ENCODE results near the gene B4GALT6. TPM values are rescaled to one million over a fixed set of nuclear protein-coding genes. Genes with fewer than 3 reads are reported as not detected.

B4GALT6 gene
- total and polyA plus RNA-seq, 2 of the 13 experiments (the other 11 are each of a cell fraction or from before 2014, with no cell fraction given), result 1.9 to 3.3 TPM

DNA sequence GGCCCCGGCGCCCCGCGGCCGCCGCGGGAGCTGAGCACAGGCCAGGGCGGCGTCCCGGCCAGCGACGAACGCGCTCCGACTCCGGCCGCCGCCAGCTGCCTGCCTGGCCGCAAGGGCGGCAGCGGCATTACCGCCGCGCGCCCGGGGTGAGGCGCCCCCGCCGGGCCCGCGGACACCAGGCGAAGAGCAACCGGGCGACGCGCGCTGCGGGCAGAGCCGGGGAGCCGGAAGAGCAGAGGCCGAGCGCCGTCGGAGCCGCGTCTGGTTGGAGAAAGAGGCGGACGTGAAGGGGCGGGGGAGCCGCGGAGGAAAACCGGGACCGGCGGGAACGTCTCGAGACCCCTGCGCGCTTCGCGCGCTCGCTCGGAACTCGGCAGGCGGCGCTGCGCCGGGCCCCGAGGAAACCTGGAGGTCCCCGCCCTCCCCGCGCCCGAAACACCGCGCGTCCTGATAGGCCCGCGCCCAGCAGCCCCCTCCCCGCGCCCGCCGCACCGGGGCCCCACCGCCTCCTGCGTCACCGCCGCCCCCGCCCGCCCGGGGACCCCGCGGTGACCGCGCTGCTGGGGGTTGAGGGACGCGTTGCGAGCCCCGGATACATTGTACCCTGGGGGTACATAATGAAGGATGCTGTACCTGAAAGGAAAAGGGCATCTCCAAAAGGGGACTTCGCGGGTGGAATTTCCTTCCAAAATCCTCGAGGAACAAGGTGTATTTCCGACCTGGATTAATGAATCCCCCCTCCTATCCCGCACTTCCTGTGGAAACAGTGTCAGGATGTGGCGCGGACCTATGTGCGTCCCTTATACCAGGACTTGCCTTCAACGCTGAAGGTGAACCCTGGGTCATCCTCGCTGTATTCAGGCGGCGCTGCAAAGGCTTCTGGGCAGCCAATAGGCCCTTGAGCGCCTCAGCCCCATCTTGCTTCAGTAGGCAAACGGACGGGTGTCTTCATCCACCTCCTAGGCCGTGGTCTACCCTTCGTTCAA lies 1.0 kb upstream of the B4GALT6 start (continued):
- peak; percentile 30; the same call in 1 of the 2 replicates for TF ChIP-seq ZNF768 (CRISPR knock-in tag; IDR thresholded peaks at IDR 0.05)
- 0 out of 2 replicates have a peak, but pooled peaks have one; percentile 19 for TF ChIP-seq ZMAT3 (CRISPR knock-in tag; conservative IDR thresholded peaks at IDR 0.05)
- TF ChIP-seq HNRNPH1 (optimal IDR thresholded peaks at IDR 0.05; ENCODE audit: low read depth, low read length), result no peak
- no peak for TF ChIP-seq SMAD3 (CRISPR knock-in tag; IDR thresholded peaks at IDR 0.05)
- TF ChIP-seq ZKSCAN8 (CRISPR knock-in tag; IDR thresholded peaks at IDR 0.05; ENCODE audit: borderline replicate concordance), result peak; percentile 92
- TF ChIP-seq ZNF296 (CRISPR knock-in tag; conservative IDR thresholded peaks at IDR 0.05), result no peak
- no peak for TF ChIP-seq WIZ (CRISPR knock-in tag; IDR thresholded peaks at IDR 0.05)
- no peak for TF ChIP-seq ZNF652 (CRISPR knock-in tag; IDR thresholded peaks at IDR 0.05; ENCODE audit: borderline replicate concordance, low read depth)
- TF ChIP-seq KAT7 (CRISPR knock-in tag; IDR thresholded peaks at IDR 0.05; ENCODE audit: borderline replicate concordance), result peak; percentile 57; the same call in 1 of the 2 replicates
- no peak for TF ChIP-seq MLLT10 (CRISPR knock-in tag; IDR thresholded peaks at IDR 0.05)
- TF ChIP-seq, protein P1, sequence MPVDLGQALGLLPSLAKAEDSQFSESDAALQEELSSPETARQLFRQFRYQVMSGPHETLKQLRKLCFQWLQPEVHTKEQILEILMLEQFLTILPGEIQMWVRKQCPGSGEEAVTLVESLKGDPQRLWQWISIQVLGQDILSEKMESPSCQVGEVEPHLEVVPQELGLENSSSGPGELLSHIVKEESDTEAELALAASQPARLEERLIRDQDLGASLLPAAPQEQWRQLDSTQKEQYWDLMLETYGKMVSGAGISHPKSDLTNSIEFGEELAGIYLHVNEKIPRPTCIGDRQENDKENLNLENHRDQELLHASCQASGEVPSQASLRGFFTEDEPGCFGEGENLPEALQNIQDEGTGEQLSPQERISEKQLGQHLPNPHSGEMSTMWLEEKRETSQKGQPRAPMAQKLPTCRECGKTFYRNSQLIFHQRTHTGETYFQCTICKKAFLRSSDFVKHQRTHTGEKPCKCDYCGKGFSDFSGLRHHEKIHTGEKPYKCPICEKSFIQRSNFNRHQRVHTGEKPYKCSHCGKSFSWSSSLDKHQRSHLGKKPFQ (CRISPR knock-in tag; IDR thresholded peaks at IDR 0.05; ENCODE audit: insufficient replicate concordance), result no peak
- TF ChIP-seq ARNT (IDR thresholded peaks at IDR 0.05), result no peak
- TF ChIP-seq, protein P2, sequence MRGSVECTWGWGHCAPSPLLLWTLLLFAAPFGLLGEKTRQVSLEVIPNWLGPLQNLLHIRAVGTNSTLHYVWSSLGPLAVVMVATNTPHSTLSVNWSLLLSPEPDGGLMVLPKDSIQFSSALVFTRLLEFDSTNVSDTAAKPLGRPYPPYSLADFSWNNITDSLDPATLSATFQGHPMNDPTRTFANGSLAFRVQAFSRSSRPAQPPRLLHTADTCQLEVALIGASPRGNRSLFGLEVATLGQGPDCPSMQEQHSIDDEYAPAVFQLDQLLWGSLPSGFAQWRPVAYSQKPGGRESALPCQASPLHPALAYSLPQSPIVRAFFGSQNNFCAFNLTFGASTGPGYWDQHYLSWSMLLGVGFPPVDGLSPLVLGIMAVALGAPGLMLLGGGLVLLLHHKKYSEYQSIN (CRISPR knock-in tag; IDR thresholded peaks at IDR 0.05; ENCODE audit: borderline replicate concordance), result no peak
- no peak for TF ChIP-seq ZKSCAN1 (IDR thresholded peaks at IDR 0.05; ENCODE audit: low read length)
- TF ChIP-seq, protein P3, sequence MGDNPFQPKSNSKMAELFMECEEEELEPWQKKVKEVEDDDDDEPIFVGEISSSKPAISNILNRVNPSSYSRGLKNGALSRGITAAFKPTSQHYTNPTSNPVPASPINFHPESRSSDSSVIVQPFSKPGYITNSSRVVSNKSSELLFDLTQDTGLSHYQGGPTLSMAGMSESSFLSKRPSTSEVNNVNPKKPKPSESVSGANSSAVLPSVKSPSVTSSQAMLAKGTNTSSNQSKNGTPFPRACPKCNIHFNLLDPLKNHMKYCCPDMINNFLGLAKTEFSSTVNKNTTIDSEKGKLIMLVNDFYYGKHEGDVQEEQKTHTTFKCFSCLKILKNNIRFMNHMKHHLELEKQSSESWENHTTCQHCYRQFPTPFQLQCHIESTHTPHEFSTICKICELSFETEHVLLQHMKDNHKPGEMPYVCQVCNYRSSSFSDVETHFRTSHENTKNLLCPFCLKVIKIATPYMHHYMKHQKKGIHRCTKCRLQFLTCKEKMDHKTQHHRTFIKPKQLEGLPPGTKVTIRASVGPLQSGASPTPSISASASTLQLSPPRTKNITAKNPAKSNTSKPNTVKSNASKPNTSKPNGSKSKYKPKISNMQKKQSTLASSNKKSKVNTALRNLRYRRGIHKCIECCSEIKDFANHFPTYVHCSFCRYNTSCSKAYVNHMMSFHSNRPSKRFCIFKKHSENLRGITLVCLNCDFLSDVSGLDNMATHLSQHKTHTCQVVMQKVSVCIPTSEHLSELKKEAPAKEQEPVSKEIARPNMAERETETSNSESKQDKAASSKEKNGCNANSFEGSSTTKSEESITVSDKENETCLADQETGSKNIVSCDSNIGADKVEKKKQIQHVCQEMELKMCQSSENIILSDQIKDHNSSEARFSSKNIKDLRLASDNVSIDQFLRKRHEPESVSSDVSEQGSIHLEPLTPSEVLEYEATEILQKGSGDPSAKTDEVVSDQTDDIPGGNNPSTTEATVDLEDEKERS (CRISPR knock-in tag; IDR thresholded peaks at IDR 0.05), result no peak
- TF ChIP-seq ZNF101 (CRISPR knock-in tag; IDR thresholded peaks at IDR 0.05; ENCODE audit: borderline replicate concordance, low read depth), result no peak
- TF ChIP-seq KAT2B (IDR thresholded peaks at IDR 0.05; ENCODE audit: borderline replicate concordance, low read depth, low read length), result no peak
- TF ChIP-seq TP53 (CRISPR knock-in tag; conservative IDR thresholded peaks at IDR 0.05), result no peak
- TF ChIP-seq, protein P4, sequence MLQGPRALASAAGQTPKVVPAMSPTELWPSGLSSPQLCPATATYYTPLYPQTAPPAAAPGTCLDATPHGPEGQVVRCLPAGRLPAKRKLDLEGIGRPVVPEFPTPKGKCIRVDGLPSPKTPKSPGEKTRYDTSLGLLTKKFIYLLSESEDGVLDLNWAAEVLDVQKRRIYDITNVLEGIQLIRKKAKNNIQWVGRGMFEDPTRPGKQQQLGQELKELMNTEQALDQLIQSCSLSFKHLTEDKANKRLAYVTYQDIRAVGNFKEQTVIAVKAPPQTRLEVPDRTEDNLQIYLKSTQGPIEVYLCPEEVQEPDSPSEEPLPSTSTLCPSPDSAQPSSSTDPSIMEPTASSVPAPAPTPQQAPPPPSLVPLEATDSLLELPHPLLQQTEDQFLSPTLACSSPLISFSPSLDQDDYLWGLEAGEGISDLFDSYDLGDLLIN (CRISPR knock-in tag; IDR thresholded peaks at IDR 0.05; ENCODE audit: borderline replicate concordance), result no peak

Data from HepG2 (cell line).